HG03066 (cell line): ENCODE data around the gene NCLN.
A peak's percentile ranks its signal among the peaks of the same experiment; 100 is the strongest.
"Not testable (repeated sequence)": the region's sequence is repeated elsewhere in the genome, so short reads cannot be mapped to it uniquely, and the experiment has no call there.

Source experiments
- ATAC-seq: cut with Tn5 transposase; IDR thresholded peaks from one replicate; pipeline ENCODE4 v1.9.1; 2021; ENCODE audit warnings: low read depth; ENCODE audit not compliant: unreplicated experiment

The NCLN gene

DNA sequence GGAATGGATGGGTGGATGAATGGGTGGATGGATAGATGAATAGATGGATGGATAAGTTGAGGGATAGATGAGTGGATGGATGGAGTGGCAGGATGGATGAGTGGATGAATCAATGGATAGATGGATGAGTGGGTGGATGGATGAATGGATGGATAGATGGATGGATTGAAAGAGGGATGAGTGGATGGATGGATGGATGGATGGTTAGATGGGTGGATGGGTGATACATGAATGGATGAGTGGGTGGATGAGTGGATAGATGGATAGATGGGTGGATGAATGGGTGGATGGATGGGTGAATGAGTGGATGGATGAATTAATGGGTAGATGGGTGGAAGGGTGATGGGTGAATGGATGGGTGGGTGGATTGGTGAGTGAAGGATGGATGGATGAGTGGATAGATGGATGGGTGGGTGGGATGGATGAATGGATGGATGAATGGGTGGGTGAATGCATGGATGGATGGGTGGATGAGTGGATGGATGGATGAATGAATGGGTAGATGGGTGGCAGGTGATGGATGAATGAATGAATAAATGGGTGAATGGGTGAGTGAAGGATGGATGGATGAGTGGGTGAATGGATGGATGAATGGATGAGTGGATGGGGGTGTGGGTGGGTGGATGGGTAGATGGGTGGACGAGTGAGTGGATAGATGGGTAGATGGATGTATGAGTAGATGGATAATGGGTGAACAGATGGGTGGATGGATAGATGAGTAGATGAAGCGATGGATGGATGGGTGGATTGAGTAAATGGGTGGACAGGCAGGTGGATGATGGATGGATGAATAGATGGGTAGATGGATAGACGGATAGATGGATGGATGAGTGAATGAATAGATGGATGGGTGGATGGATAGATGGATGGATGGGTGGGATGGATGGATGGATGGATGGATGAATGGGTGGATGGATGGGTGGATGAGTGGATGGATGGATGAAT lies 32.2 kb upstream of the NCLN start:
- ATAC-seq = no peak

DNA sequence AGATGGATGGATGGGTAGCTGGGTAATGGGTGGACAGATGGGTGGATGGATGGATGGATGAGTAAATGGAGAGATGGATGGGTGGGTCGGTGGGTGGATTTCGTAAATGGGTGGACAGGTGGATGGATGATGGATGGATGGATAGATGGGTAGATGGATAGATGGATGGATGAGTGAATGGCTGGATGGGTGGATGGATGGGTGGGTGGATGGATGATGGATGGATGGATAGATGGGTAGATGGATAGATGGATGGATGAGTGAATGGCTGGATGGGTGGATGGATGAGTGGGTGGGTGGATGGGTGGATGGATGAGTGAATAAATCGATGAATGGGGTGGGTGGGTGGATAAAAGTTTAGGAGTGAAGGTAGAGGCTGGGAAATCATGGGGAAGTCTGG lies 31.3 kb upstream of the NCLN start:
- not testable (repeated sequence) for ATAC-seq

DNA sequence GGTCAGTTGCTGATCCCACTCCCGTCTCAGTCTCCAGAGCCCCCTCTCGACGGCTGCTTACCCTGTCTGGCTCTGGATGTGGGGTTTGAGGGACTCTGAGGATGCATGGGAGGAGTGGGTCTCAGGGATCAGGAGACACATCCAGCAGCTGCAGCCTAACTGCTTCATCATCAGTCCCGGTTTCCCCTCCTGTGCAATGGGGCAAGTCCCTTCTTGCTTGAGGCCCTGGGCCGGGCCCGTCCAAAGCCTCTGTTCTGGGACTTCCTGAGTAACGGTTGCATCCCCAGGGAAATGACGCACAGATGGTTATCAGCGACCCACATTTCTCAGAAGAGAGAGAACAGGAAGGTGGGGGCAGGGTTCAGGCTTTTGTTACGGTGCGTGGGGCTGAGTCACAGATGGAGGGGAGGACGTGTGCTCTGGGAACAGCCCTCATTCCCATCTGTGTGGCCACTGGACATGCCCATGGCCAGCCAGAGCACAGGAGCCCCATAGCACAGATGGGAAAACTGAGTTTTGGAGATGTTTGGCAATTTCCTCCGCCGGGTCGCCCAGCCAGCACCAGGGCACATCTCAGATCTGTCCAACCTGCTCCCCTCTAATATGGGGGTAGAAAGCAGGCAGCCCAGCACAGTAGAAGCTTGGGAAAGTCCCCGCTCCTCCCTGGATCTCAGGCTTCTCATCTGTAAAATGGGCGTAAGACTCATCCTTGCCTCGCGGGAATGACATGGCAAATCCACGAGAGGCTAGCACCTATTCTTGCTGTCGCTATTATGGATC lies 30.6 kb upstream of the NCLN start:
- ATAC-seq = peak; percentile 60

DNA sequence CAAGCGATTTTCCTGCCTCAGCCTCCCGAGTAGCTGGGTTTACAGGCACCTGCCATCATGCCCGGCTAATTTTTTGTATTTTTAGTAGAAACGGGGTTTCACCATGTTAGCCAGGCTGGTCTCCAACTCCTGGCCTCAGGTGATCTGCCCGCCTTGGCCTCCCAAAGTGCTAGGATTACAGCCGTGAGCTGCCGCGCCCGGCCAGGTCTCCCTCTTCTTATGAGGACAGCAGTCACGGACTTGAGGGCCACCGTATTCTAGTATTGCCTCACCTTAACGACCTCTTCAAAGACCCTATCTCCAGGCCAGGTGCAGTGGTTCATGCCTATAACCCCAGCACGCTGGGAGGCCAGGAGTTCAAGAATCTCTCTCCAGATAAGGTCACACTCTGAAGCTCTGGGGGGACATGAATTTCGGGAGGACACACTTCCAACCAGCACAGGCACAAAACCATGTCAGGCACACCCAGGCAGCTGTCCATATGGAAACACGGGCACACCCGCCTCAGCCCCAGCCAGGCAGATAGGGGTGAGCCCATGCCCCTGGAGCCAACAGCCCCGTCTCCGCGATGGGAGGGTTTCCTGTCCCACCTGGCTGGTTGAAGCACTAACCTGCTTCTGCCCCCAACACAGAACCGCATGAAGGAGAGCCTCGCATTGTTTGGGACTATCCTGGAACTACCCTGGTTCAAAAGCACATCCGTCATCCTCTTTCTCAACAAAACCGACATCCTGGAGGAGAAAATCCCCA lies 28.5 kb upstream of the NCLN start:
- no peak for ATAC-seq

DNA sequence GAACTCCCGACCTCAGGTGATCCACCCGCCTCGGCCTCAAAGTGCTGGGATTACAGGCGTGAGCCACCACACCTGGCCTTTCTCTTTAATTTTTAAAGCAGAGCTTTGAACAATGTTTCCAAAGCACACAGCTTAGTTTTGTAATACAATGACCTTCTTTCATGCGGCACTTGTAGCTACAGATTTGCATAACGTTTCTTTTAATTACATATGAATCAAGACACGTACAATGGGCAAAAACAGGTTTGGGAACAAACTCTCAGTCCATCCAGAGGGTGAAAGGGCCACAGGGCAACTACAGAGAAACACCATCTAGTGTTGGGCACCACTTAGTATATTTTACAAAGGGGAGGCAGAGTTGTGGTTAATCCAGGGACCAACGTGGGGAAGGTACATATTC lies 26.2 kb upstream of the NCLN start:
- no peak for ATAC-seq

DNA sequence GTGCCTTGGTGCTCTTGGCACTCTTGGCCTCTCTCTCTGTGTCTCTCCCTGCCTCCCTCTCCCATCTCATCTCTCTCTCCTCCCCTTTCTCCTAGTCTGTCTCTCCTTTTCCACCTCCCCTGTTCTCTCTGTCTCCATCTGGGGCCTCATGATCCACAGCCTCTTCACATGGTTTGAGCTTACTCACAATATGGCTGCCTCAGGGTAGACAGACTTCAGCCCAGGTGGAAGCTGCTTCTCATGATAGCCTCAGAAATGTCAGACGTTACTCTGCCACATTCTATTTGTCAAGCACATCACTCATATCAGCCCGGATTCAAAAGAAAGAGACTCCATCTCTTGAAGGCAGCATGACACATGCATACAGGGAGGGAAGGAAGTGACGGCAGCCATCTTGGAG lies 25.5 kb upstream of the NCLN start:
- ATAC-seq = no peak

DNA sequence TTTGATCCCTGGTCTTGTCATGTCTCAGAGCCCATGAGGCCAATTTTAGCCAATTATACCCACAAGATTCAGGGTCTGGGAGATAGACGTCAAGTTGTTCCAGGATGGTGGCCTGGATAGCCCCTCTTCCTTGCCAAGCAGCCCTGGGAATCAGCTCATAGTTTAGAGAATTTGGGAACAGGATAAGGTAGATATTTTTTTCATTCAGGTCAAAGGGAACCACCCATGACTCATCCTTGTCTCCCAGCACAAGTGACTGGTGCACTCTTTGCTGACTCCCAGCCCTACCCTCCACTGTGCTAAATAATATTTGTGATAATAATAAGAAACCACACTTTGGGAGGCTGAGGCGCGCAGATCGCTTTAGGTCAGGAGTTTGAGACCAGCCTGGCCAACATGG lies 24.3 kb upstream of the NCLN start:
- no peak for ATAC-seq

DNA sequence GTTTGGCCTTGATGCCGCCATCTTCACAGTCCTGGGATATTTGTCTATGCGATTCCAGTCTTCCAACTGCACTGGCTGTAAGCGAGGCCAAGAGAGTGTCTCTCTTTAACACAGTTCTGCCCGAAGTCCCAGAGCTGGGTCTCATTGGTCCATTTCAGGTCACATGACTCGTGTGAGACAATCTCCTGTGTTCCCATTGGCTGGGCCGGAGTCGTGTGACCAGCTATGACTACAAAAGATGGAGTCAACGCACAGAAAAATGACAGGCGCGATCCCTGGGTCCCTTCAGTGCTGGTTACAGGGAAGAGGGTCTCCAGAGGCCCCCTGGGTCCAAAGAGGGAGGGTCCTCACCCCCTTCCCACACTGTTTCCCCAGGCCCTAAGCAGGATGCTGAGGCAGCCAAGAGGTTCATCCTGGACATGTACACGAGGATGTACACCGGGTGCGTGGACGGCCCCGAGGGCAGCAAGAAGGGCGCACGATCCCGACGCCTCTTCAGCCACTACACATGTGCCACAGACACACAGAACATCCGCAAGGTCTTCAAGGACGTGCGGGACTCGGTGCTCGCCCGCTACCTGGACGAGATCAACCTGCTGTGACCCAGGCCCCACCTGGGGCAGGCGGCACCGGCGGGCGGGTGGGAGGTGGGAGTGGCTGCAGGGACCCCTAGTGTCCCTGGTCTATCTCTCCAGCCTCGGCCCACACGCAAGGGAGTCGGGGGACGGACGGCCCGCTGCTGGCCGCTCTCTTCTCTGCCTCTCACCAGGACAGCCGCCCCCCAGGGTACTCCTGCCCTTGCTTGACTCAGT lies 23.1 kb upstream of the NCLN start:
- ATAC-seq = no peak

DNA sequence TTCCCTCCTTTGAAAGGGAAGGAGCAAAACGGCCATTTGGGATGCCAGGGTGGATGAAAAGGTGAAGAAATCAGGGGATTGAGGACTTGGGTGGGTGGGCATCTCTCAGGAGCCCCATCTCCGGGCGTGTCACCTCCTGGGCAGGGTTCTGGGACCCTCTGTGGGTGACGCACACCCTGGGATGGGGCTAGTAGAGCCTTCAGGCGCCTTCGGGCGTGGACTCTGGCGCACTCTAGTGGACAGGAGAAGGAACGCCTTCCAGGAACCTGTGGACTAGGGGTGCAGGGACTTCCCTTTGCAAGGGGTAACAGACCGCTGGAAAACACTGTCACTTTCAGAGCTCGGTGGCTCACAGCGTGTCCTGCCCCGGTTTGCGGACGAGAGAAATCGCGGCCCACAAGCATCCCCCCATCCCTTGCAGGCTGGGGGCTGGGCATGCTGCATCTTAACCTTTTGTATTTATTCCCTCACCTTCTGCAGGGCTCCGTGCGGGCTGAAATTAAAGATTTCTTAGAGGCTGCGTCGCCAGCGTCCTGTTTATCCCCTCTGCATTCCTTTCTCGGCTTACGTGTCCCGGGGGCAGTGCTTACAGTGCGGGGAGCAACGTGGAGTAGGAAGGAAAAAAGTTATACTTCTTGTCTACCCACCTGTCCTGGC lies 22.4 kb upstream of the NCLN start:
- no peak for ATAC-seq

DNA sequence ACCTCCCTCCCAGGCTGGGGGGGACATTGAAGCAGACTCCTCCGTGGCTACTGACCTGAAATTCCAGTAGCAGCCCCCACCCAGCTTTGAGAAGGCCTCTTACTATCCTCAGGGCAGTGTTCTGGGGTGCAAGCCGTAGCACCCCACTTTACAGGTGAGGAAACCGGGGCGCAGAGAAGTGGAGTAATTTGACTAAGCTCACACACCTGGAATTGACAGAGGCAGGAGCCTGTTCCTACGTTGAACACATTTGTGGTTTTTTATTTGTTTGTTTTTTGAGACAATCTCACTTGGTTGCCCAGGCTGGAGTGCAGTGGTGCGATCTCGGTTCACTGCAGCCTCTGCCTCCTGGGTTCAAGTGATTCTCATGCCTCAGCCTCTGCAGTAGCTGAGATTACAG lies 21.8 kb upstream of the NCLN start:
- no peak for ATAC-seq

DNA sequence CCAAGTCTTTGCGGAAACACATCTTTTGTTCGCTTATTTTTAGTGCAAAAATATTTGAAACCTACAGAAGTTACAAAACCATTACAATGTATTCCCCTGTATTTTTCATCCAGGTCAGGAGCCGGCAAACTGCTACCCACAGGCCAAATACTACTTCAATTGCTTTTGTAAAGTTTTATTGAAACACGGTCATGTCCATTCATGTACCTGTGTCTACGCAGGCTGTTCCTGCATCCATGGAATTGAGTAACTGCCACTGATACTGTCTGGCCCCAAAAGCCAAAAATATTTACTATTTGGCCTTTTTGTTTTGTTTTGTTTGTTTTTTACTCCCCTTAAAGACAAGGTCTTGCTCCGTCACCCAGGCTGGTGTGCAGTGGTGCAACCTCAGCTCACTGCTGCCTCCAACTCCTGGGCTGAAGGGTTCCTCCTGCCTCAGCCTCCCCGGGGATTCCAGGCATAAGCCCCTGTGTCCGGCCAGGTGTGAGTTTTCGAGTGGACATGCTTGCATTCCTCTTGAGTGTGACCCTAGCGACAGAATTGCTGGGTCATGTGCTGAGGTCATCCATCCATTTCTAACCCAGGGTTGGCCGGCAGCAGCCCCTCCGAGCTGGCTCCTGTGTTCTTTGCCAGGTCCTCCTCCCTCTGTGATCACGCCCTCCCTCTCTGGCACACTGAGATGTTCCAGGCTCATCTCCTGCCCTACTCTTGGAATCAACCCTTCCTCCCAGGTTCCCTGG lies 18.0 kb upstream of the NCLN start:
- ATAC-seq = no peak

DNA sequence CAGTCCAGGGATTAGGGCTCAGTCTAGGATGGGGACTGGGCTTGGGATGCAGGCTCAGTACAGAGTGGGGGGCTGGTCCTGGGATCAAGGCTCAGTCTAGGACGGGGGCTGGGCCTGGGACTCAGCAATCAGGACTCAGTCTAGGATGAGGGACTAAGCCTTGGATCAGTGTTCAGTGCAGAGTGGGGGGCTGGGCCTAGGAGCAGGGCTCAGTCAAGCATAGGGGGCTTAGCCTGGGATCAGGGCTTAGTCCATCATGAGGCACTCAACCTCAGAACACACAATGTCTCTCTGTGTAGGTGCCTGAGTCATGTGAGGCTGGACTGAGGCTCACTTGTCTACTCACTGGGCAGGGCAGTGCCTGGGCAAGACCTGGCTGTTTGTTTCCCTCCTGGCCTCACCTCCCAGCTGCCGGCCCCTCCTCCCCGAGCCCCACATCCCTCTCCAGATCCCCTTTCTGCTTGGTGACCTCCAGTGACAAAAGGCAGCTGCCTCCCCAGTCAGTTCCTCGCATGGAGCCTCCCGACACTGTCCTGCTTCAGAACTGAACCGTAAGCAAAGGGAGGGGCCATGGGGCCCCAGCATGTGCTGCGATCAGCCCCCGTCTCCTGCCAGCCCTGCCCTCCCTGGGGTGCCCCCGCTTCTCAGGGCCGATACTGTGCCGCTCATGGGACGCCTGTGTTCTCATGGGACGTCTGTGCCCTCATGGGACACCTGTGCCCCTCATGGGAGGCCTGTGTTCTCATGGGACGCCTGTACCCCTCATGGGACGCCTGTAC lies 13.6 kb upstream of the NCLN start:
- ATAC-seq = no peak

DNA sequence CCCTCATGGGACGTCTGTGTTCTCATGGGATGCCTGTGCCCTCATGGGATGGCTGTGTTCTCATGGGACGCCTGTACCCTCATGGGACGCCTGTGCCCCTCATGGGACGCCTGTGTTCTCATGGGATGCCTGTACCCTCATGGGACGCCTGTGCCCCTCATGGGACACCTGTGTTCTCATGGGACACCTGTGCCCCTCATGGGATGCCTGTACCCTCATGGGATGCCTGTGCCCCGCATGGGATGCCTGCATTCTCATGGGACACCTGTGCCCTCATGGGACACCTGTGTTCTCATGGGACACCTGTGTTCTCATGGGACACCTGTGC lies 13.1 kb upstream of the NCLN start:
- not testable (repeated sequence) for ATAC-seq

DNA sequence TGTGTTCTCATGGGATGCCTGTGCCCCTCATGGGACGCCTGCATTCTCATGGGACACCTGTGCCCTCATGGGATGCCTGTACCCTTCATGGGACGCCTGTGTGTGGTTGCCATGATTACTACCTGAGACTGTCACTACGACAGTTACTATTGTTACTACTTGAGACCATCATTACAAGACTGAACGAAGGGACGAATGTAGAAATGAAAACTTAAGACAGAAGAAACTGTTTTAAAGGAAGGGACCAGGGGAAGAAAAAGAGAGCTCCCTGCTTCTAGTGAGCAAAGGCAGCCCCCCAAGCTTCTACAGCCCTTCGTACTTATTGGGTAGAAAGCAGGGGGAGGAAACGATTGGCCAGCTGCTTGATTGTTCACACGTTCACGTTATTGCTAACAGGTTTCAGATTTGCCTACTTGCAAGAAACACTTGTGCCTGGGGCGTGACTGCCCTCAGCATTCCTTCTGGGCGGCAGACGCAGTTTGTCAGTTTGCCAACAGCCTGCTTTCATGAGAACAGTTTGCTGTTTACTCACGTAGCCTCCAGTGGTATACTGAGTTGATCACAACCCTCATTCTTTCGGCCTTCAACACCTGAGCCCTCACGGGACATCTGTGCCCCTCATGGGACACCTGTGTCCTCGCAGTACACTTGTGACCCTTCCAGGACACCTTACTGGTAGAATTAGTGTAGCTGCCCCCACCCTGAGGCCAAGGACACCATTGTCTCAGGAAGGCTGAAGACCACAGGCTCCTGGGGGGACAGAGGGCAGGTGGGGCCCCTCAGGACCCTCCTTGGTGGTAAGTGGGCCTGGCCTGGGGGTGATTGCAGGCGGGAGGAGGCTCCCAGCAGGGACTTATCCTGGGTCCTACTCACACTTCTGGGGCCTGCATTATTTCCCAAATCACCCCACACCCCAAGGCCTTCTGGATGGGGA lies 9.7 kb upstream of the NCLN start:
- no peak for ATAC-seq

DNA sequence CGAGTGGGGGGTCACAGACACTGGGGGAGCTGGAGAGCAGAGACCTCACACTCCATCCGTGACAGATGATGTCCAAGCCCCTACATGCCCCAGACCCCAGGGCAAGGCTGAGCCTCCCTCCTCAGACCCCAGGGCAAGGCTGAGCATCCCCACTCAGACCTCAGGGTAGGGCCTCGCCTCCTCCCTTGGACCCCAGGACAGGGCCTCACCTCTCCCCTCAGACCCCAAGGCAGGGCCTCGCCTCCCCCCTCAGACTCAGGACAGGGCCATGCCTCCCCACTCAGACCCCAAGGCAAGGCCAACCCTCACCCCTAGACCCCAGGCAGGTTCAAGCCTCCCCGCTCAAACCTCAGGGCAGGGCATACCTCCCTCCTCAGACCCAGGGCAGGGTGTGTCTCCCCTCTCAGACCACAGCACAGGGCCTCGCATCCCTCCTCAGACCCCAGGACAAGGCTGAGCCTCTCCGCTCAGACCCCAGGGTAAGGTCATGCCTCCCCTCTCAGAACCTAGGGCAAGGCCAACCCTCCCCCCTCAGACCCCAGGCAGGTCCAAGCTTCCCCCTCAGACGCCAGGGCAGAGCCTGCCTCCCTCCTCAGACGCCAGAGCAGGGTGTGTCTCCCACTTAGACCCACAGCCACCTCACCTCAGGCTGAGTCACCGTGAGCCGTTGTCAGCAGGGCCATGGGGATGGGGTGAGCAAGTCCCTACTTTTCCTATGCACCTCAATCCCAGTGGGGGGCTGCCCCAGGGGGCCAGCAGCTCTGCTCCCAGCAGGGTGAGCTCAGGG lies 8.8 kb upstream of the NCLN start:
- ATAC-seq = no peak

DNA sequence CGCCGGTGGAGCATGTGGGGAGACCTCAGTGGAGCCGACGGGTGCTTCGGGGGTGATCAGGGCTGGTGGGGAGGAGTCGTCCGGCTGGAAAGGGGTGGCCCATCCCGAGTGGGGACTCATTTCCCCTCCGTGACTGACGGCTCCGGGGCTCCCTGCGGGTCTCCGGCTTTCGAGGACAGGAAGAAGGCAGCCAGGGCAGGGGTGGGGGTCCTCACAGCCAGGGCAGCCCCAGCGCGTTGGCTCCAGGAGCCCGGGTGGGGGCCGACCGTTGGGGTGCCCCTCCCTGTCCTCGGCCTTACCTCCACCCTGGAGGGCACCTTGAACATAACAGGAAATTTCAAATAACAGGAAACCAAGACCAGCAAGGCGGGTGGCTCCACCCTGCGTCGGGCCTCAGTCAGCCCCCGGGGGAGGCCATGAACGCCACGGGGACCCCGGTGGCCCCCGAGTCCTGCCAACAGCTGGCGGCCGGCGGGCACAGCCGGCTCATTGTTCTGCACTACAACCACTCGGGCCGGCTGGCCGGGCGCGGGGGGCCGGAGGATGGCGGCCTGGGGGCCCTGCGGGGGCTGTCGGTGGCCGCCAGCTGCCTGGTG lies 7.3 kb upstream of the NCLN start, which contains the start of gene S1PR4:
Gene S1PR4 (plus strand): TSS at position 393 of the 596 bp plus-strand sequence. CDS start 24 bp downstream, at position 417.
- no peak for ATAC-seq
